AG10803 (cell line): Measurements from ENCODE around the gene AARSD1.
"Not testable (repeated sequence)": the region's sequence is repeated elsewhere in the genome, so short reads cannot be mapped to it uniquely, and the experiment has no call there.

Experiments
- DNase-seq: peaks from one replicate; pipeline ENCODE4 v3.0.0; 2010; ENCODE audit warnings: low read depth
- H3K4me3 ChIP-seq: 2 replicates; pipeline ENCODE4 v1.5.1; 2011; ENCODE audit warnings: mild to moderate bottlenecking, low read length, control low read depth
- CTCF ChIP-seq: conservative IDR thresholded peaks from 2 replicates; pipeline ENCODE4 v1.5.1; 2011; ENCODE audit warnings: mild to moderate bottlenecking, low read length, control low read depth, inconsistent platforms

AARSD1 gene

GRCh38 chr17:42917236-42917603 is 47.0 kb downstream of the AARSD1 start:
- TF ChIP-seq CTCF, result no peak
- DNase-seq, result peak; percentile 10
- no peak overlapping the region for H3K4me3 ChIP-seq

DNA sequence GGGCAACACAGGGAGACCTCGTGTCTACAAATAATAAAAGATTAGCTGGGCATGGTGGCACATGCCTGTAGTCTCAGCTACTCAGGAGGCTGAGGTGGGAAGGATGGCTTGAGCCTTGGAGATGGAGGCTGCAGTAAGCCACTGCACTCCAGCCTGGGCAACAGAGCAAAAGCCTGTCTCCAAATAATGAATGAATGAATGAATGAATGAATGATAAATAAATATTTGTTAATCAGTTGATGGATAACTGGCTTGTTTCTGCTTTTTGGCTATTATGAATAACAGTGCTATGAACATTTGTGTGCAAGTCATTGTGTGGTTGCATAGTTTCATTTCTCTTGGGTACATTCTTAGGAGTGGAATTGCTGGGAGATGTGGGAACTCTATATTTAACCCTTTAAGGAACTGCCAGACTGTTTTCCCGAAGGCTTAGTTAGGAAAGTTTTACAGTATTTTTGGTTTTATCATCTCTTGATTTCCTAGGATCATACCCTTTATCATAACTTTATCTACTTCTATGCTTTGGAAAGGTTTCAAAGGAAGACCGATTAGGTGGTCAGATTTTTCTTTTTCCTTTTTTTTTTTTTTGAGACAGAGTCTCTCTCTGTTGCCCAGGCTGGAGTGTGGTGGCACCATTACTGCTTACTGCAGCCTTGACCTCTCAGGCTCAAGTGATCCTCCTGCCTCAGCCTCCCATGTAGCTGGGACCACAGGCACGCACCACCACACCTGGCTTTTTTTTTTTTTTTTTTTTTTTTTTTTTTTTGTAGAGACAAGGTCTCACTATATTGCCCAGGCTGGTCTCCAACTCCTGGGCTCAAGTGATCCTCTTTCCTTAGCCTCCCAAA is 47.6 kb downstream of the AARSD1 start:
- not testable (repeated sequence) for DNase-seq, H3K4me3 ChIP-seq

DNA sequence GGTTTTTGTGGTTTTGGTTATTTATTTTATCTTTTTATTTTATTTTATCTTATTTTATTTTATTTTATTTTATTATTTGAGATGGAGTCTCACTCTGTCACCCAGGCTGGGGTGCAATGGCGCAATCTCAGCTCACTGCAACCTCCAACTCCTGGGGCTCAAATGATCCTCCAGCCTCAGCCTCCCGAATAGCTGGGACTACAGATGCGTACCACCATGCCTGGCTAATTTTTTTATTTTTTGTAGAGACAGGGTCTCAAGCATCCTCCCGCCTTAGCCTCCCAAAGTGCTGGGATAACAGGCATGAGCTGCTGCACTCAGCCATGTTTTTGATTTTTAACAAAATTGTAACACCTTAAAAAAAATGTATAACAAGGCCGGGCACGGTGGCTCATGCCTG is 49.0 kb downstream of the AARSD1 start:
- H3K4me3 ChIP-seq, DNase-seq: not testable (repeated sequence)

DNA sequence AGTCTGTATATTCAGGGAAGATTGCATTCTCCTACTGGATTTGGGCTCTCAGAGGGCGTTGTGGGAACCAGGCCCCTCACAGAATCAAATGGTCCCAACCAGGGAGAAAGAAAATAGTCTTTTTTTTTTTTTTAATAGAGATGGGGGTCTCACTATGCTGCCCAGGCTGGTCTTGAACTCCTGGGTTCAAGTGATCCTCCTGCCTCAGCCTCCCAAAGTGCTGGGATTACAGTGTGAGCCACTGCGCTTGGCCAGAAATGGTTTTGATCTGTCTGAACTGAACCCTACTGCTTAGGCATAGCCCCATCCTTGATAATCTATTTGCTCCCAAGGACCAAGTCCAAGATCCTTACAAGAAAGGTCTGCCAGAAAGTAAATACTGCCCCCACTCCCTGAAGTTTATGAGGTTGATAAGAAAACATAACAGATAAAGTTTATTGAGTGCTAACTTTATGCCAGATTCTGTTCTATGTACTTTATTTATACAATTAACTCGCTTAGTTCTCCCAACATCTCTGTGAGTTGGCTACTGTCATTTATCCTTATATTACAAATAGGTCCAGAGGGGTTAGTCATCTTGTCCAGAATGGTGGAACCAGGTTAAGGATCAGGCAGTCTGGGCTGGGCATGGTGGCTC is 50.2 kb downstream of the AARSD1 start:
- DNase-seq, result no peak
- TF ChIP-seq CTCF, result no peak

DNA sequence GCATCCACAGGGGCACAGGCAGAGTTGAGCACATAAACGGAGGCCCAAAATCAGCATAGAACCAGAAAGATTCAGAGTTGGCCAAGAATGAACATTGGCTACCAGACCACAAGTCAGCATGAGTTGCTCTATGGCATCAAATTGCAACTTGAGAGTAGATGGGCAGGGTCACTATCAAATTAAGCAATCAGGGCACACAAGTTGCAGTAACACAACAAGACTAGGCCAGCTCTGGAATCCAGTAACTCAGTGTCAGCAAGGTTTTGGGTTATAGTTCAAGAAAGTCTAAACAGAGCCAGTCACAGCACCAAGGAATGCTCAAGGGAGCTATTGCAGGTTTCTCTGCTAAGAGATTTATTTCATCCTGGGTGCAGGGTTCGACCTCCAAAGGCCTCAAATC is 50.7 kb downstream of the AARSD1 start:
- no peak overlapping the region for H3K4me3 ChIP-seq
- no peak for TF ChIP-seq CTCF
- DNase-seq, result peak; percentile 11

More for the DNA sequence above, 50.2 kb downstream of the AARSD1 start:
- H3K4me3 ChIP-seq, result no peak overlapping the region

DNA sequence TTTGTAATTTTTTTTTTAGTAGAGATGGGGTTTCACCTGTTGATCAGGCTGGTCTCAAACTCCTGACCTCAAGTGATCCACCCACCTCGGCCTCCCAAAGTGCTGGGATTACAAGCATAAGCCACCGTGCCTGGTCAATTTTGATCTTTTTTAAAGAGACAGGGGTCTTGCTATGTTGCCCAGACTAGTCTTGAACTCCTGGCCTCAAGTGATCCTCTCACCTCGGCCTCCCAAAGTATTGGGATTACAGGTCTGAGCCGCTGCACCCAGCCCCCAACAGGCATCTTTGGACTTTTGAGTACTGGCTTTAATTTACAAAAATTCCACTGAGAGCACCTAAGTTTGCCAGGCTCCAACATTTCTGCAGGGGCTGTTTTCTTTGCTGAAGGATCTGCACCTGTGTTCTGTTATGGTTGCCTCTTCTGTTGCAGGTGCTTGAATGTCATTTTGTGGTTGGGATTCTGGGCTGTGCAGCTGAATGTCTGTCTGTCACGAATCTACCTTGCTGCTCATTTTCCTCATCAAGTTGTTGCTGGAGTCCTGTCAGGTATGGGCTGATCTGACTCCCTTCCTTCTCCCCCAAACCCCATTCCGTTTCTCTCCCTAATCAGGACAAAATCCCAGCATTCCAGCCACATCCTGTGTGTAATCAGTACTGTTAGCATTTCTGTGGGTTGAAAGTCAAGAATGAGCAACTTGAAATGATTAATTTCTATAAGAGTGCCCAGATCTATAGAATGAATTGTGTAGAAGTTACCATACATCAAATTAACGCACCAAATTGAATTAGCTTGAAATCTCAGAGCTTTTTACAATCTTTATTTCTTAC is 55.2 kb downstream of the AARSD1 start:
- DNase-seq, result no peak
- H3K4me3 ChIP-seq, result no peak overlapping the region
- no peak for TF ChIP-seq CTCF

GRCh38 chr17:42906772-42907446 is 57.3 kb downstream of the AARSD1 start:
- no peak for DNase-seq
- no peak overlapping the region for H3K4me3 ChIP-seq
- TF ChIP-seq CTCF, result no peak
